GM12878 (cell line): ENCODE data around the gene NSMCE1. TPM values are rescaled to one million over a fixed set of nuclear protein-coding genes. Genes with fewer than 3 reads are reported as not detected.
A peak's percentile ranks its signal among the peaks of the same experiment; 100 is the strongest.

Experiments
- ATF3 ChIP-seq: IDR thresholded peaks from 2 replicates; pipeline ENCODE4 v1.6.1; 2011; ENCODE audit warnings: low read depth, mild to moderate bottlenecking, low read length, moderate library complexity, borderline replicate concordance; ENCODE audit errors: extremely low read depth
- BCL11A ChIP-seq: IDR thresholded peaks from 2 replicates; pipeline ENCODE4 v1.6.1; 2011; ENCODE audit warnings: low read depth, low read length
- EZH2 ChIP-seq: IDR thresholded peaks from 2 replicates; pipeline ENCODE4 v1.6.1; 2012; ENCODE audit warnings: low read depth, mild to moderate bottlenecking, control low read depth, inconsistent platforms, low read length, borderline replicate concordance; ENCODE audit not compliant: control insufficient read depth
- FOXM1 ChIP-seq: IDR thresholded peaks from 2 replicates; pipeline ENCODE4 v1.6.1; 2012; ENCODE audit warnings: low read depth, mild to moderate bottlenecking, inconsistent platforms, low read length, moderate library complexity
- IRF5 ChIP-seq: fragments of 450-650 bp; IDR thresholded peaks from 2 replicates; pipeline ENCODE4 v1.6.1; 2017; ENCODE audit warnings: borderline replicate concordance
- MXI1 ChIP-seq: fragments of 150-350 bp; IDR thresholded peaks from 2 replicates; pipeline ENCODE4 v1.6.1; 2011; ENCODE audit warnings: low read depth, mild to moderate bottlenecking, inconsistent platforms, low read length, improper control_type of control experiment
- RAD21 ChIP-seq: IDR thresholded peaks from 2 replicates; pipeline ENCODE4 v1.6.1; 2011; ENCODE audit warnings: mild to moderate bottlenecking, low read depth, low read length, moderate library complexity; ENCODE audit not compliant: insufficient read depth
- RELB ChIP-seq: fragments of 450-650 bp; IDR thresholded peaks from 2 replicates; pipeline ENCODE4 v1.6.1; 2017; ENCODE audit warnings: low read depth, mild to moderate bottlenecking, moderate library complexity
- SIX5 ChIP-seq: IDR thresholded peaks from 2 replicates; pipeline ENCODE4 v1.6.1; 2011; ENCODE audit warnings: mild to moderate bottlenecking, low read depth, low read length, moderate library complexity; ENCODE audit not compliant: severe bottlenecking
- SKIL ChIP-seq: fragments of 450-650 bp; IDR thresholded peaks from 2 replicates; pipeline ENCODE4 v1.6.1; 2017; ENCODE audit warnings: mild to moderate bottlenecking, low read depth, inconsistent platforms; ENCODE audit not compliant: poor library complexity, severe bottlenecking
- SMAD1 ChIP-seq: fragments of 450-650 bp; IDR thresholded peaks from 2 replicates; pipeline ENCODE4 v1.6.1; 2018; ENCODE audit warnings: mild to moderate bottlenecking, low read depth; ENCODE audit not compliant: partially characterized antibody
- SRF ChIP-seq, 2 experiments: IDR thresholded peaks; 2 replicates each; pipeline ENCODE4 v1.6.1; 2011; ENCODE audit warnings: low read depth in 2 of 2, low read length in 2 of 2, mild to moderate bottlenecking in 1 of 2, moderate library complexity in 1 of 2
- ZBTB4 ChIP-seq: fragments of 450-650 bp; formaldehyde crosslinking; IDR thresholded peaks from 2 replicates; pipeline ENCODE4 v1.4.0; 2022; ENCODE audit warnings: mild to moderate bottlenecking, moderate library complexity
- ZNF592 ChIP-seq: fragments of 450-650 bp; IDR thresholded peaks from 2 replicates; pipeline ENCODE4 v1.6.1; 2017; ENCODE audit warnings: mild to moderate bottlenecking, moderate library complexity
- polyA plus RNA-seq, 11 experiments: library from polyadenylated mRNA; depleted of rRNA in 4 of 11; unstranded in 6 of 11; stranded (reverse) in 5 of 11; fragments of >200 nt; fragmentation: Nextera tagmentation in 4 of 11; fragmentation: Illumina TruSeq in 1 of 11; extraction: Ambion mirVana in 4 of 11; extraction: Trizol in 1 of 11; gene quantifications; 1 replicate in 1 of 11; 2 replicates in 10 of 11; pipeline versions ENCODE4 v1.2.1 to v1.2.3, GENCODE V29; 2011 to 2016; ENCODE audit warnings: inconsistent platforms in 2 of 11, missing spikeins in 2 of 11, low read depth in 1 of 11
- total RNA-seq, 4 experiments: library from RNA; depleted of rRNA in 3 of 4; stranded (reverse); fragments of >200 nt in 3 of 4; fragmentation: Illumina TruSeq in 1 of 4; extraction: Trizol in 1 of 4; gene quantifications; 2 replicates each; pipeline versions ENCODE4 v1.2.1 to v1.2.3, GENCODE V29; 2013 to 2021

Gene NSMCE1
- total and polyA plus RNA-seq, 10 of the 15 experiments (the other 5 are each of a cell fraction or from before 2014, with no cell fraction given), result 54.0 to 214 (median 71.4) TPM

- TF ChIP-seq SKIL (no peak), MXI1 (peak; percentile 68; the same call in 1 of the 2 replicates), RELB (peak; percentile 76), SIX5 (no peak), SRF (IDR thresholded peaks at IDR 0.05; ENCODE audit: low read depth in 2 of 2, low read length in 2 of 2) (no peak), ATF3 (no peak), FOXM1 (no peak), SMAD1 (peak; percentile 62), EZH2 (no peak), ZNF592 (peak; percentile 78; the same call in 1 of the 2 replicates), BCL11A (no peak), ZBTB4 (CRISPR knock-in tag) (no peak), RAD21 (no peak), IRF5 (no peak)
Observed at GRCh38 chr16:27237219-27238015, 31.2 kb downstream of the NSMCE1 start (continued).
